OCI-LY1 (cell line): Measurements from ENCODE around the gene SLC13A2.

Source experiments
- CTCF ChIP-seq: fragments of 200-600 bp; sonication (generic), shearing (Covaris generic); IDR thresholded peaks from 2 replicates; pipeline ENCODE4 v1.5.1; 2017; ENCODE audit warnings: mild to moderate bottlenecking, antibody characterized with exemption, low read length, moderate library complexity, mixed read lengths
- EZH2 ChIP-seq: fragments of 200-600 bp; sonication (generic), shearing (Covaris generic); IDR thresholded peaks from 2 replicates; pipeline ENCODE4 v1.8.0; 2017; ENCODE audit warnings: borderline replicate concordance, mixed run types, mild to moderate bottlenecking, antibody characterized with exemption, low read length, moderate library complexity, mixed read lengths

GRCh38 chr17:28538296-28538895, 65.0 kb downstream of the SLC13A2 start:
- TF ChIP-seq CTCF, result no peak
- no peak for TF ChIP-seq EZH2
